ENCODE data around the gene RNF149.

The RNF149 gene

DNA sequence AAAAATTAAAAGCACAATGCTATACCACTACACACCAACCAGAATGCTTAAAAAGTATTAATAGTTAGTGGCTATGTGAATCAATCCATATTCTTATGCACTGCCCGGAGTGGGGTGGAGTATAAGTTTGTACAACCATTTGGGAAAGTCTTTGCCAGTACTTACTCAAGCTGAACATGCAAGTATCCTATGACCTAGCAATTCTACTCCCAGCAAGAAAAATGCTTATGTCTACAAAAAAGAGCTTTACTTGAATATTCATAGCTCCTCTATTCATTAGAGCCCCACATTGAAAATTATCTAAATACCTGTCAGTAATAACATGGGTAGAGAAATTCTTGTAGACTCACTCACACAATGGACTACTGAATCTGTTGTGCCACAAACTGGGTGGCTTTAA, 77.3 kb downstream of the RNF149 start:
- Histone ChIP-seq H3K27ac (replicated peaks) (no peak overlapping the region), H3K27me3 (ENCODE audit: insufficient read depth, poor library complexity, severe bottlenecking) (no peaks in the 10 kb centered on the region), H3K4me3 (replicated peaks; ENCODE audit: insufficient read depth, low read length) (no peak overlapping the region)
- no peak for TF ChIP-seq GABPA (IDR thresholded peaks at IDR 0.05; ENCODE audit: low read depth)
- no peak for TF ChIP-seq SPI1 (IDR thresholded peaks at IDR 0.05; ENCODE audit: borderline replicate concordance, low read depth)
- no peak for TF ChIP-seq POLR2AphosphoS5 (IDR thresholded peaks at IDR 0.05; ENCODE audit: low read depth)
- TF ChIP-seq, protein P1, sequence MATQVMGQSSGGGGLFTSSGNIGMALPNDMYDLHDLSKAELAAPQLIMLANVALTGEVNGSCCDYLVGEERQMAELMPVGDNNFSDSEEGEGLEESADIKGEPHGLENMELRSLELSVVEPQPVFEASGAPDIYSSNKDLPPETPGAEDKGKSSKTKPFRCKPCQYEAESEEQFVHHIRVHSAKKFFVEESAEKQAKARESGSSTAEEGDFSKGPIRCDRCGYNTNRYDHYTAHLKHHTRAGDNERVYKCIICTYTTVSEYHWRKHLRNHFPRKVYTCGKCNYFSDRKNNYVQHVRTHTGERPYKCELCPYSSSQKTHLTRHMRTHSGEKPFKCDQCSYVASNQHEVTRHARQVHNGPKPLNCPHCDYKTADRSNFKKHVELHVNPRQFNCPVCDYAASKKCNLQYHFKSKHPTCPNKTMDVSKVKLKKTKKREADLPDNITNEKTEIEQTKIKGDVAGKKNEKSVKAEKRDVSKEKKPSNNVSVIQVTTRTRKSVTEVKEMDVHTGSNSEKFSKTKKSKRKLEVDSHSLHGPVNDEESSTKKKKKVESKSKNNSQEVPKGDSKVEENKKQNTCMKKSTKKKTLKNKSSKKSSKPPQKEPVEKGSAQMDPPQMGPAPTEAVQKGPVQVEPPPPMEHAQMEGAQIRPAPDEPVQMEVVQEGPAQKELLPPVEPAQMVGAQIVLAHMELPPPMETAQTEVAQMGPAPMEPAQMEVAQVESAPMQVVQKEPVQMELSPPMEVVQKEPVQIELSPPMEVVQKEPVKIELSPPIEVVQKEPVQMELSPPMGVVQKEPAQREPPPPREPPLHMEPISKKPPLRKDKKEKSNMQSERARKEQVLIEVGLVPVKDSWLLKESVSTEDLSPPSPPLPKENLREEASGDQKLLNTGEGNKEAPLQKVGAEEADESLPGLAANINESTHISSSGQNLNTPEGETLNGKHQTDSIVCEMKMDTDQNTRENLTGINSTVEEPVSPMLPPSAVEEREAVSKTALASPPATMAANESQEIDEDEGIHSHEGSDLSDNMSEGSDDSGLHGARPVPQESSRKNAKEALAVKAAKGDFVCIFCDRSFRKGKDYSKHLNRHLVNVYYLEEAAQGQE (IDR thresholded peaks at IDR 0.05; ENCODE audit: insufficient replicate concordance, low read depth) = no peak
- TF ChIP-seq CTCF (IDR thresholded peaks at IDR 0.05; ENCODE audit: insufficient read depth, low read length) = no peak
- no peak for DNase-seq (ENCODE audit: low read depth in 1 of 2, low spot score in 1 of 2)

DNA sequence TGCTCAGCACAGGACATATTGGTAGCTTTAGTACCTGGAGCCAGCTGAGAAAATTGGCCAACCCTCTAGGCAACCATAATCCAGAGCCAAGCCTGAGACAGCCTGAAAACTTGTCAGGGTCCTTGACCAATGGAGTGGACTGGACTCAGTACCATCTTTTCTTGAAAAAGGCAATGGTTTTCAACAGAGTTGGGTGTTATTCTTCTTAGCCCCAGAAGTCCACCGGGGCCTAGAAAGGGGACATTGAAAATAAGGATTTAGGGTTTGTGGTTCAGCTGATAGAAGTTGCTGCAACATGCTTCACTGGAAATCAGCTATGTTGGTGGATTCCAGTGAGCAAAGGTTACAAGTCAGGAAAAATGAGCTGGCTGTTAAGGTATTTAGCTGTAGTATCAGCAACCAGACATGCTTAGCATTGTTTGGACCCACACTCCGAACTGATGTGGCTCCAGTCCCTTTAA, 77.9 kb downstream of the RNF149 start:
- no peak for TF ChIP-seq CTCF (IDR thresholded peaks at IDR 0.05; ENCODE audit: insufficient read depth, low read length)
- TF ChIP-seq SPI1 (IDR thresholded peaks at IDR 0.05; ENCODE audit: borderline replicate concordance, low read depth) = no peak
- TF ChIP-seq POLR2AphosphoS5 (IDR thresholded peaks at IDR 0.05; ENCODE audit: low read depth) = no peak
- TF ChIP-seq, protein P1 (IDR thresholded peaks at IDR 0.05; ENCODE audit: insufficient replicate concordance, low read depth) = no peak
- no peak for TF ChIP-seq GABPA (IDR thresholded peaks at IDR 0.05; ENCODE audit: low read depth)
- no peak overlapping the region for H3K4me3 ChIP-seq (replicated peaks; ENCODE audit: insufficient read depth, low read length)
- H3K27me3 ChIP-seq (ENCODE audit: insufficient read depth, poor library complexity, severe bottlenecking) = no peaks in the 10 kb centered on the region
- H3K27ac ChIP-seq (replicated peaks) = no peak overlapping the region
- no peak for DNase-seq (ENCODE audit: low read depth in 1 of 2, low spot score in 1 of 2)

Small RNAs within 50 kb of the gene (microRNA-seq; reads per million reads assigned to microRNA genes)
- gene MIR5696 = 1.2 reads per million
